DMS53 (cell line): ENCODE measurements around the gene PLPP2.
"Not testable (repeated sequence)": the region's sequence is repeated elsewhere in the genome, so short reads cannot be mapped to it uniquely, and the experiment has no call there.

Experiments used
- DNase-seq: peaks from one replicate; lab custom pipeline; 2025; lab: John Stamatoyannopoulos, UW

Gene PLPP2

GRCh38 chr19:292951-293350 is 1.7 kb upstream of the PLPP2 start:
- DNase-seq: no peak

- no peak for DNase-seq
Measured at GRCh38 chr19:292281-292884, 1.2 kb upstream of the PLPP2 start.

- peak; percentile 70 for DNase-seq
Measured at GRCh38 chr19:291561-292280, 518 bp upstream of the PLPP2 start.

- DNase-seq: peak; percentile 97
Measured at GRCh38 chr19:290372-291005, 714 bp downstream of the PLPP2 start.

- DNase-seq: peak; percentile 97
Measured at GRCh38 chr19:289651-290371, 1.4 kb downstream of the PLPP2 start.

GRCh38 chr19:288911-289310 is 2.3 kb downstream of the PLPP2 start:
- DNase-seq: no peak

DNA sequence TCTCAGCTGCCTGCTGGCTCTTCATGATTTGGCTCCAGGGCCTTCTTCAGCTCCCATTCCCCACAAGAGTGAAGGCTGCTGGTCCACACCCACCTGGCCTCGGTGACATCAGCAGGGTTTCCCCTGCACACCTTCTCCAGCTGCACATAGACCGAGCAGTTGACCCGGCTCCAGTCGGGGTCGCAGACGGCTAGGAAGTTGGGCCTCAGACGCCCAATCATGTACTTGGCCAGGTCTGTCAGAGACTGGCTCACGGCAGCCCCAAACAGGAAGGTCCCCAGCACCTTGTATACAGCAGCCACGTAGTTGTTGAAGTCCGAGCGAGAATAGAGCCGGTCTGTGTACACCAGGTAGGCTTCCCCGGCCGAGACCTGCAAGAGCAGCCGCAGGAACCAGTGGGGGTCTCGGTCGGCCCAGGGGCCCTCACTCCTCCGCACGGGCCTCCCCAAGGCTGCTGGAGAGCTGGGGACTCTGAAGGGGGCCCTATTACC is 3.8 kb downstream of the PLPP2 start:
- no peak for DNase-seq

DNA sequence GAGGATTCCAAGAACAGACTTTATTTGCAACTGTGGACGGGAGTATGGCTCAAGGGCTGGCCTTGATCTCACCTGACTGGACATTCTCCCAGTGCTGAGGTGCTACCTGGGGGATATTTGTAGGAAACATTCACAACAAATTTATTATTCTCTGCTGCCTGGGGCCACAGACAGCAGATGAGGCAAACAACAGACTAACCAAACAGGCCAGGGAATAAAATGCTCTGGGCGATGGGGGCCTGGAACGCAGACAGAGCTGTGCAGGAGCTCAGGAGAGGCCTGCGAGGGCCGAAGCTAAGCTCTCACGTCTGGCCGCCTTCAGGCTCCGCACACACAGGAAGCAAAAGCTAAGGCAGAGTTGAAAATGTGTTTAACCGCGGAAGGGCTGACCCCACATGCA is 7.8 kb downstream of the PLPP2 start:
- DNase-seq: no peak

GRCh38 chr19:282501-282900 is 8.7 kb downstream of the PLPP2 start:
- peak; percentile 56 for DNase-seq

DNA sequence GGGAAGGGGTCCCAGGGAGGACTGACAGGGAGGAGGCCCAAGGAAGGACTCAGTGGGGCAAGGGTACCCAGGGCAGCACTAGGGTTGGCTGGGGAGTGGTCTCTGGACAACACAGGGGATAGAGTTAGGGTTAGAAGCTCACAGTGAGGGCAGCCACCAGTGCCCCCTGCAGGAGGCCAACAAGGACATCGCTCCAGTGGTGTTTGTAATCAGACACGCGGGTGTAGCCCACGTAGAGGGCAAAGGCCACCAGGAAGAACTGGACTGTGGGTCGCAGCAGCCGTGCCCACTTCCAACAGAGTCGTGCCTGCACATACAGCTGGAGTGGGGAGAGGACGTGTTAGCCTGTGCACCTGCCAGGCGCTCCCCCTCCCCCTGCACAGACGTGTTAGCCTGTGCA is 9.2 kb downstream of the PLPP2 start:
- no peak for DNase-seq

- DNase-seq: no peak
Measured at GRCh38 chr19:281156-281853, 9.9 kb downstream of the PLPP2 start.

DNA sequence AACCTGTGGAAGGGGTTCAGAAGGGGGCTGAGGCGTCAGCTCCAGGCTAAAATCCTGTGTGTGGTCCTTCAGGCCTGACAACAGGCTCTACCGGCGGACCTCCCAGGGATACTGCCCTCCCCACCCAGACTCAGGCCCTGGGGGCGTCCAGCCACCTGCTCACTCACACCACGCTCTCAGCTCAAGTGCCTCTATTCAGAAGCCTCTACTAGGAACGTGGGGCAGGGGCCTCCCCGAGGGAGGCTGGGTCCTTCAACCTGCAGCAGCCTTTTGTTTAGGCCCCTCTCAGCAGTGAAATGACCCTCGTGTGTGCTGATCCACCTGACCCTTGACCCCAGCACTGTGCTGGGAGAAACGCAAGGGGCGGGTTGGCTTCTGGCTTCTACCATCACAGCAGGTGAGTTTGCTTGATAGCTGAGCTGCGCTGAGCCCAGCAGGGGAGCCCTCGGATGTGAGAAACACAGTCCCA is 10.6 kb downstream of the PLPP2 start:
- no peak for DNase-seq

- DNase-seq: no peak
Measured at GRCh38 chr19:279656-280055, 11.5 kb downstream of the PLPP2 start.

DNA sequence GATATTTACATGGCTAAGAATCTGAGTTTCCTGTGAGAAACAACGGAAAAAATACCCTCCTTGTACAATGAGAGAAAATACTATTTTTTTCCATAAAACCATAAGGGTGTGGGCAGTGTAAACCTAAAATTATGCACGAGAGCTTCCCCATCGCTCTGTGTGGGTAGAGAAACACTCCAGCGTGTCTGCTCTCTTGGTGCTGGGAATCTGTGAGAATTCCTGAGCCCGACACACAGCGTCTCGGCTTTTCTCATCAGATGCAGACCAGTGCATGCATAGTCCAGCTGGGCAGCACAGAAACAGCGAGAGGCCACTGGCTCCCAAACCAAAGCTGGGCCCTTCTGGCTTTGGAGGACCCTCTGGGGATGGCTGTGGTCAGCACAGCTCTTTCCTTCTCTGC is 12.0 kb downstream of the PLPP2 start:
- DNase-seq: no peak

DNA sequence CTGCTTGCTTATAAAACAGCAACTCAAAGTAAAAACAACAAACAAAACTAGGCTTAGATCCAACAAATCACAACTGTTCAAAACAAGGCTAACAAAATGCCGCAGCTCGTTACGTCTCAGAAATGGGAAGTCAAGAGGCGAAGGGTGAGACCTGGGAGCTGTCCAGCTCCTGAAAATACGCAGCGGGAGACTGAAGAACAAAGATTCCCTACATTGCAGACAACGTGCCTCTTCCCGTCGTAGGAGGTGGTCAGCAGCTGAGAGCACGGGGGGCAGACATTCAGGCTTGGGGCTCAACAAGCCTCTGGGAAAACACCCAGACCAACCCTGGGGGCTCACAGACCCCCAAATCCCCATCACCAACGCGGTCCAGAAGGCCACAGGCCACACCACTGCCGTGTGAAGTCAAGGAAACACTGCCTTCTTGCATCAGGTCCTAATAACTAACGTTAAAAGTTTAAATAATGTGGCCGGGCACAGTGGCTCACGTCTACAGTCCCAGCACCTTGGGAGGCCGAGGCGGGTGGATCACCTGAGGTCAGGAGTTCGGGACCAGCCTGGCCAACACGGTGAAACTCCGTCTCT is 13.5 kb downstream of the PLPP2 start:
- no peak for DNase-seq

- no peak for DNase-seq
Measured at GRCh38 chr19:277131-277530, 14.1 kb downstream of the PLPP2 start.

DNA sequence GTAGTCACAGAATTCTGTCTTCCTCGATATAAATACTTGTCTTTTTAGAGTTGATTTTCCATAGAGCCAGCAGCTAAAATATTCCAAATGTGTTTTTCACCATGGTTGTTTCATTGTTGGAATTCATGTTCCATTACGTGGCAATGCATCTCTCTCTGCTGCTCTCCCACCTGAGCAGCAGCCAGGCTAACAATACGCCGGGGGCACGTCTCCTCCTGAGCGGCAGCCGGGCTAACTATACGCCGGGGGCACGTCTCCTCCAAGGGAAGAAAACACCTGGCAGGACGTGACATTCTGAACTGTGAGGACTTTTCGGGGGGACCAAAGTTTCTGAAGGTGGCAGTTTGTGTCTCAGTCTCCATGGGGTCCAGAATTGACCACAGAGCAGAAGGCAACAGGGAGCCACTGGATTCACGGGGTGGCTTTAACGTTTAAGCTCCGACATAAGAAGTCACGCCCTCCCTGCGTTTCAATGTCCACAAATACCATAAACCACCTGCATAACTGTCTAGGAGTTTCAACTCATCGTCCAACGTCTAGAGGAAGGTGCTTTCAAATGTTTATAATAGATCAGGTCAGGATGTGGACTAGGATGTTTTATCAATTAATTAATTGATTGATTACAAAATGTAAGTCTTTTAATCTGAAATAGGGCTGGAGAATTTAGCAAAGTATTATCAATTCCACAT is 15.1 kb downstream of the PLPP2 start:
- no peak for DNase-seq

DNA sequence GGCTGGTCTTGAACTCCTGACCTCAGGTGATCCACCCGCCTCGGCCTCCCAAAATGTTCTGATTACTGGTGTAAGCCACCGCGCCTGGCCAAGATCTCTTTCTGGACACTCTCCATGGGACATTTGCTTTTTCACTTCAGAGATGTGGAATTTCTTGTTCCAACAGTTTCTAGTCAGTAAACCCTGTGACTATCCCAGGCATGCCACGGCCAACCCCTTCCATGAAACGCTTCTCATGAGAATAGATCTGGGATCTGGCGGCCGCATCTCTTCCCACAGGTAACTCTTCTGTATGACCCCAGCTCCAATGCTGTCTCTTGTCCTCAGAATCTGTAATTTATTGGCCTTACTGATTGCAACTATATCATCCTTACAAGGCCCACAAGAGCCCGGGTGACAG is 16.2 kb downstream of the PLPP2 start:
- DNase-seq: no peak

DNA sequence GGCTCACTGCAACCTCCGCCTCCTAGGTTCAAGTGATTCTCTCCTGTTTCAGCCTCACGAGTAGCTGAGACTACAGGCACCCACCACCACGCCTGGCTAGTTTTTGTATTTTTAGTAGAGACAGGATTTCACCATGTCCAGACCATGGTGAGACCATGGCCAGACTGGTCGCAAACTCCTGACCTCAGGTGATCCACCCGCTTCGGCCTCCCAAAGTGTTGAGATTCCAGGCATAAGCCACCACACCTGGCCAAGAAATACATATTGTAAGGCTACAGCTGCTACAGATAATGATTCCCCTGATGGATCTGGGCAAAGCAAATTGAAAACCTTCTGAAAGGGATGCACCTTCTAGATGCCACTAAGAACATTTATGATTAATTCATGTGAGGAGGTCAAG is 17.8 kb downstream of the PLPP2 start:
- DNase-seq: no peak

- DNase-seq: no peak
Measured at GRCh38 chr19:271856-272255, 19.3 kb downstream of the PLPP2 start.

DNA sequence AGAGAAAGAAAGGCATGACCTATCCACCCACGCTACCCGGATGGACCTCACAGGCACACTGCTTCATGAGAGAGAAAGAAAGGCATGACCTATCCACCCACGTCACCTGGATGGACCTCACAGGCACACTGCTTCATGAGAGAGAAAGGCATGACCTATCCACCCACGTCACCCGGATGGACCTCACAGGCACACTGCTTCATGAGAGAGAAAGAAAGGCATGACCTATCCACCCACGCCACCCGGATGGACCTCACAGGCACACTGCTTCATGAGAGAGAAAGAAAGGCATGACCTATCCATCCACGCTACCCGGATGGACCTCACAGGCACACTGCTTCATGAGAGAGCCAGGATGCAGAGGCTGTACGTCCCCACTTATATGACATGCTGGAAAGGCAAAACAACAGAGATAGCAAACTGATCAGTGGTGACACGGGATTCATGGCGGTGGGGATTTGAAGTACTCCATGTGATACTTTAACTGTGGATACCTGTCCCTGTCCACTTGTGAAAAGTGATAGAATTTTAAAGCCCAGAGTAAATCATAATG is 20.4 kb downstream of the PLPP2 start:
- DNase-seq: not testable (repeated sequence)
